ENCODE results near the gene FHOD3. TPM values are rescaled to one million over a fixed set of nuclear protein-coding genes. Genes with fewer than 3 reads are reported as not detected.

Gene FHOD3
- total and polyA plus RNA-seq, 2 experiments from 2014 or later, result 2.7 to 8.7 TPM

DNA sequence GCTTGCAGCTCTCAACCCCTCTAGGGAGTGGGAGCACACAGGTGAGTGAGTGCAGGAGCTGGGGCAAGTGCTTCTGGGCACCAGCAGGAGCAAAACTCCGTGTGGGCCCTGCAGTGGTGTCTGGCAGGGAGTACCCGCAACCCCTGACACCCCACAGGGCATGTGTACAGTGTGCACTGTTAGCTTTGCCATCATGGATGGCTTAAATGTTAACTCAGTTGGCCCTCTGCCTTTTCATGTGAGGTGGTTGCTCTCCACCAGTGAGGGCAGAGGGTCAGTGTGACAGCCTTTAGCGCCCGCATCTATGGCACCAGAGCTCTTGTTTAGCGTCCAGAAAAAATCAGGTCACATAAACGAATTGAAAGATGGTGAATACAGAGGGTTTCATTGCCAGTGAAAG lies 438.6 kb downstream of the FHOD3 start:
- DNase-seq (ENCODE audit: low spot score), result no peak
- peaks cover 29% of the 10 kb centered on the region for H3K36me3 Mint-ChIP-seq (ENCODE audit: low read depth)
- Histone ChIP-seq H2AFZ (no peak overlapping the region), H3K36me3 (ENCODE audit: insufficient read depth) (peaks cover under 1% of the 10 kb centered on the region; the same call in 1 of the 2 replicates), H3K4me3 (no peak overlapping the region), H4K20me1 (replicated peaks; ENCODE audit: insufficient read depth) (no peaks in the 10 kb centered on the region), H3K4me2 (no peak overlapping the region), H3F3A (replicated peaks; ENCODE audit: low read depth) (no peaks in the 10 kb centered on the region), H3K4me1 (ENCODE audit: insufficient read depth) (no peaks in the 10 kb centered on the region), H3K27me3 (ENCODE audit: insufficient read depth) (no peaks in the 10 kb centered on the region), H3K79me2 (replicated peaks; ENCODE audit: insufficient read depth) (no peaks in the 10 kb centered on the region), H3K9me2 (ENCODE audit: insufficient read depth) (peaks cover 3% of the 10 kb centered on the region; the same call in 1 of the 2 replicates), H3K27ac (ENCODE audit: low read depth) (no peak overlapping the region)
- no peak overlapping the region for H3K4me3 Mint-ChIP-seq
- TF ChIP-seq EZH2phosphoT487 (IDR thresholded peaks at IDR 0.05; ENCODE audit: unreplicated experiment) (no peak), JUNB (IDR thresholded peaks at IDR 0.05; ENCODE audit: unreplicated experiment) (no peak), NANOG (IDR thresholded peaks at IDR 0.05; ENCODE audit: borderline replicate concordance) (no peak), ZNF331 (CRISPR knock-in tag; IDR thresholded peaks at IDR 0.05; ENCODE audit: low read depth) (no peak), CREB1 (CRISPR knock-in tag; IDR thresholded peaks at IDR 0.05; ENCODE audit: low read depth) (no peak), STAT1 (IDR thresholded peaks at IDR 0.05; ENCODE audit: unreplicated experiment) (no peak), ZNF114 (CRISPR knock-in tag; IDR thresholded peaks at IDR 0.05) (no peak), POLR2AphosphoS5 (IDR thresholded peaks at IDR 0.05; ENCODE audit: low read depth) (no peak)
- TF ChIP-seq, protein P1, sequence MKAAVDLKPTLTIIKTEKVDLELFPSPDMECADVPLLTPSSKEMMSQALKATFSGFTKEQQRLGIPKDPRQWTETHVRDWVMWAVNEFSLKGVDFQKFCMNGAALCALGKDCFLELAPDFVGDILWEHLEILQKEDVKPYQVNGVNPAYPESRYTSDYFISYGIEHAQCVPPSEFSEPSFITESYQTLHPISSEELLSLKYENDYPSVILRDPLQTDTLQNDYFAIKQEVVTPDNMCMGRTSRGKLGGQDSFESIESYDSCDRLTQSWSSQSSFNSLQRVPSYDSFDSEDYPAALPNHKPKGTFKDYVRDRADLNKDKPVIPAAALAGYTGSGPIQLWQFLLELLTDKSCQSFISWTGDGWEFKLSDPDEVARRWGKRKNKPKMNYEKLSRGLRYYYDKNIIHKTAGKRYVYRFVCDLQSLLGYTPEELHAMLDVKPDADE (IDR thresholded peaks at IDR 0.05), result no peak
- TF ChIP-seq, protein P2, sequence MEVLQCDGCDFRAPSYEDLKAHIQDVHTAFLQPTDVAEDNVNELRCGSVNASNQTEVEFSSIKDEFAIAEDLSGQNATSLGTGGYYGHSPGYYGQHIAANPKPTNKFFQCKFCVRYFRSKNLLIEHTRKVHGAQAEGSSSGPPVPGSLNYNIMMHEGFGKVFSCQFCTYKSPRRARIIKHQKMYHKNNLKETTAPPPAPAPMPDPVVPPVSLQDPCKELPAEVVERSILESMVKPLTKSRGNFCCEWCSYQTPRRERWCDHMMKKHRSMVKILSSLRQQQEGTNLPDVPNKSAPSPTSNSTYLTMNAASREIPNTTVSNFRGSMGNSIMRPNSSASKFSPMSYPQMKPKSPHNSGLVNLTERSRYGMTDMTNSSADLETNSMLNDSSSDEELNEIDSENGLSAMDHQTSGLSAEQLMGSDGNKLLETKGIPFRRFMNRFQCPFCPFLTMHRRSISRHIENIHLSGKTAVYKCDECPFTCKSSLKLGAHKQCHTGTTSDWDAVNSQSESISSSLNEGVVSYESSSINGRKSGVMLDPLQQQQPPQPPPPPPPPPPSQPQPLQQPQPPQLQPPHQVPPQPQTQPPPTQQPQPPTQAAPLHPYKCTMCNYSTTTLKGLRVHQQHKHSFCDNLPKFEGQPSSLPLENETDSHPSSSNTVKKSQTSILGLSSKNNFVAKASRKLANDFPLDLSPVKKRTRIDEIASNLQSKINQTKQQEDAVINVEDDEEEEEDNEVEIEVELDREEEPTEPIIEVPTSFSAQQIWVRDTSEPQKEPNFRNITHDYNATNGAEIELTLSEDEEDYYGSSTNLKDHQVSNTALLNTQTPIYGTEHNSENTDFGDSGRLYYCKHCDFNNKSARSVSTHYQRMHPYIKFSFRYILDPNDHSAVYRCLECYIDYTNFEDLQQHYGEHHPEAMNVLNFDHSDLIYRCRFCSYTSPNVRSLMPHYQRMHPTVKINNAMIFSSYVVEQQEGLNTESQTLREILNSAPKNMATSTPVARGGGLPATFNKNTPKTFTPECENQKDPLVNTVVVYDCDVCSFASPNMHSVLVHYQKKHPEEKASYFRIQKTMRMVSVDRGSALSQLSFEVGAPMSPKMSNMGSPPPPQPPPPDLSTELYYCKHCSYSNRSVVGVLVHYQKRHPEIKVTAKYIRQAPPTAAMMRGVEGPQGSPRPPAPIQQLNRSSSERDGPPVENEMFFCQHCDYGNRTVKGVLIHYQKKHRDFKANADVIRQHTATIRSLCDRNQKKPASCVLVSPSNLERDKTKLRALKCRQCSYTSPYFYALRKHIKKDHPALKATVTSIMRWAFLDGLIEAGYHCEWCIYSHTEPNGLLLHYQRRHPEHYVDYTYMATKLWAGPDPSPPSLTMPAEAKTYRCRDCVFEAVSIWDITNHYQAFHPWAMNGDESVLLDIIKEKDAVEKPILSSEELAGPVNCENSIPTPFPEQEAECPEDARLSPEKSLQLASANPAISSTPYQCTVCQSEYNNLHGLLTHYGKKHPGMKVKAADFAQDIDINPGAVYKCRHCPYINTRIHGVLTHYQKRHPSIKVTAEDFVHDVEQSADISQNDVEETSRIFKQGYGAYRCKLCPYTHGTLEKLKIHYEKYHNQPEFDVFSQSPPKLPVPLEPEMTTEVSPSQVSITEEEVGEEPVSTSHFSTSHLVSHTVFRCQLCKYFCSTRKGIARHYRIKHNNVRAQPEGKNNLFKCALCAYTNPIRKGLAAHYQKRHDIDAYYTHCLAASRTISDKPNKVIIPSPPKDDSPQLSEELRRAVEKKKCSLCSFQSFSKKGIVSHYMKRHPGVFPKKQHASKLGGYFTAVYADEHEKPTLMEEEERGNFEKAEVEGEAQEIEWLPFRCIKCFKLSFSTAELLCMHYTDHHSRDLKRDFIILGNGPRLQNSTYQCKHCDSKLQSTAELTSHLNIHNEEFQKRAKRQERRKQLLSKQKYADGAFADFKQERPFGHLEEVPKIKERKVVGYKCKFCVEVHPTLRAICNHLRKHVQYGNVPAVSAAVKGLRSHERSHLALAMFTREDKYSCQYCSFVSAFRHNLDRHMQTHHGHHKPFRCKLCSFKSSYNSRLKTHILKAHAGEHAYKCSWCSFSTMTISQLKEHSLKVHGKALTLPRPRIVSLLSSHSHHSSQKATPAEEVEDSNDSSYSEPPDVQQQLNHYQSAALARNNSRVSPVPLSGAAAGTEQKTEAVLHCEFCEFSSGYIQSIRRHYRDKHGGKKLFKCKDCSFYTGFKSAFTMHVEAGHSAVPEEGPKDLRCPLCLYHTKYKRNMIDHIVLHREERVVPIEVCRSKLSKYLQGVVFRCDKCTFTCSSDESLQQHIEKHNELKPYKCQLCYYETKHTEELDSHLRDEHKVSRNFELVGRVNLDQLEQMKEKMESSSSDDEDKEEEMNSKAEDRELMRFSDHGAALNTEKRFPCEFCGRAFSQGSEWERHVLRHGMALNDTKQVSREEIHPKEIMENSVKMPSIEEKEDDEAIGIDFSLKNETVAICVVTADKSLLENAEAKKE (CRISPR knock-in tag; IDR thresholded peaks at IDR 0.05), result no peak
- TF ChIP-seq, protein P3, sequence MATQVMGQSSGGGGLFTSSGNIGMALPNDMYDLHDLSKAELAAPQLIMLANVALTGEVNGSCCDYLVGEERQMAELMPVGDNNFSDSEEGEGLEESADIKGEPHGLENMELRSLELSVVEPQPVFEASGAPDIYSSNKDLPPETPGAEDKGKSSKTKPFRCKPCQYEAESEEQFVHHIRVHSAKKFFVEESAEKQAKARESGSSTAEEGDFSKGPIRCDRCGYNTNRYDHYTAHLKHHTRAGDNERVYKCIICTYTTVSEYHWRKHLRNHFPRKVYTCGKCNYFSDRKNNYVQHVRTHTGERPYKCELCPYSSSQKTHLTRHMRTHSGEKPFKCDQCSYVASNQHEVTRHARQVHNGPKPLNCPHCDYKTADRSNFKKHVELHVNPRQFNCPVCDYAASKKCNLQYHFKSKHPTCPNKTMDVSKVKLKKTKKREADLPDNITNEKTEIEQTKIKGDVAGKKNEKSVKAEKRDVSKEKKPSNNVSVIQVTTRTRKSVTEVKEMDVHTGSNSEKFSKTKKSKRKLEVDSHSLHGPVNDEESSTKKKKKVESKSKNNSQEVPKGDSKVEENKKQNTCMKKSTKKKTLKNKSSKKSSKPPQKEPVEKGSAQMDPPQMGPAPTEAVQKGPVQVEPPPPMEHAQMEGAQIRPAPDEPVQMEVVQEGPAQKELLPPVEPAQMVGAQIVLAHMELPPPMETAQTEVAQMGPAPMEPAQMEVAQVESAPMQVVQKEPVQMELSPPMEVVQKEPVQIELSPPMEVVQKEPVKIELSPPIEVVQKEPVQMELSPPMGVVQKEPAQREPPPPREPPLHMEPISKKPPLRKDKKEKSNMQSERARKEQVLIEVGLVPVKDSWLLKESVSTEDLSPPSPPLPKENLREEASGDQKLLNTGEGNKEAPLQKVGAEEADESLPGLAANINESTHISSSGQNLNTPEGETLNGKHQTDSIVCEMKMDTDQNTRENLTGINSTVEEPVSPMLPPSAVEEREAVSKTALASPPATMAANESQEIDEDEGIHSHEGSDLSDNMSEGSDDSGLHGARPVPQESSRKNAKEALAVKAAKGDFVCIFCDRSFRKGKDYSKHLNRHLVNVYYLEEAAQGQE (IDR thresholded peaks at IDR 0.05; ENCODE audit: unreplicated experiment), result no peak
- TF ChIP-seq, protein P4, sequence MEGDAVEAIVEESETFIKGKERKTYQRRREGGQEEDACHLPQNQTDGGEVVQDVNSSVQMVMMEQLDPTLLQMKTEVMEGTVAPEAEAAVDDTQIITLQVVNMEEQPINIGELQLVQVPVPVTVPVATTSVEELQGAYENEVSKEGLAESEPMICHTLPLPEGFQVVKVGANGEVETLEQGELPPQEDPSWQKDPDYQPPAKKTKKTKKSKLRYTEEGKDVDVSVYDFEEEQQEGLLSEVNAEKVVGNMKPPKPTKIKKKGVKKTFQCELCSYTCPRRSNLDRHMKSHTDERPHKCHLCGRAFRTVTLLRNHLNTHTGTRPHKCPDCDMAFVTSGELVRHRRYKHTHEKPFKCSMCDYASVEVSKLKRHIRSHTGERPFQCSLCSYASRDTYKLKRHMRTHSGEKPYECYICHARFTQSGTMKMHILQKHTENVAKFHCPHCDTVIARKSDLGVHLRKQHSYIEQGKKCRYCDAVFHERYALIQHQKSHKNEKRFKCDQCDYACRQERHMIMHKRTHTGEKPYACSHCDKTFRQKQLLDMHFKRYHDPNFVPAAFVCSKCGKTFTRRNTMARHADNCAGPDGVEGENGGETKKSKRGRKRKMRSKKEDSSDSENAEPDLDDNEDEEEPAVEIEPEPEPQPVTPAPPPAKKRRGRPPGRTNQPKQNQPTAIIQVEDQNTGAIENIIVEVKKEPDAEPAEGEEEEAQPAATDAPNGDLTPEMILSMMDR (conservative IDR thresholded peaks at IDR 0.05; ENCODE audit: low read depth in 2 of 2), result no peak
- ATAC-seq, result no peak
- H3K9me3 Mint-ChIP-seq, result peaks cover 21% of the 10 kb centered on the region
- no peak overlapping the region for H3K27ac Mint-ChIP-seq
- H3K4me1 Mint-ChIP-seq, result peaks cover 3% of the 10 kb centered on the region; the same call in 1 of the 3 replicates
- peaks cover 6% of the 10 kb centered on the region for H3K27me3 Mint-ChIP-seq (ENCODE audit: insufficient read depth, low read depth, poor library complexity)
